Stimulated activated CD4-positive, alpha-beta T cell treated with anti-CD3 and anti-CD28 coated beads, Interleukin-12 subunit alpha, Interleukin-12 subunit beta, amount 100 ng/mL, for 24 hours (primary cell): ENCODE measurements around the gene CCDC8.
"Not testable (repeated sequence)": the region's sequence is repeated elsewhere in the genome, so short reads cannot be mapped to it uniquely, and the experiment has no call there.

Experiments used
- DNase-seq, 2 experiments: peaks; one replicate each; pipeline ENCODE4 v3.0.0-alpha.2; 2020; ENCODE audit warnings: low read depth in 2 of 2

CCDC8 gene

DNA sequence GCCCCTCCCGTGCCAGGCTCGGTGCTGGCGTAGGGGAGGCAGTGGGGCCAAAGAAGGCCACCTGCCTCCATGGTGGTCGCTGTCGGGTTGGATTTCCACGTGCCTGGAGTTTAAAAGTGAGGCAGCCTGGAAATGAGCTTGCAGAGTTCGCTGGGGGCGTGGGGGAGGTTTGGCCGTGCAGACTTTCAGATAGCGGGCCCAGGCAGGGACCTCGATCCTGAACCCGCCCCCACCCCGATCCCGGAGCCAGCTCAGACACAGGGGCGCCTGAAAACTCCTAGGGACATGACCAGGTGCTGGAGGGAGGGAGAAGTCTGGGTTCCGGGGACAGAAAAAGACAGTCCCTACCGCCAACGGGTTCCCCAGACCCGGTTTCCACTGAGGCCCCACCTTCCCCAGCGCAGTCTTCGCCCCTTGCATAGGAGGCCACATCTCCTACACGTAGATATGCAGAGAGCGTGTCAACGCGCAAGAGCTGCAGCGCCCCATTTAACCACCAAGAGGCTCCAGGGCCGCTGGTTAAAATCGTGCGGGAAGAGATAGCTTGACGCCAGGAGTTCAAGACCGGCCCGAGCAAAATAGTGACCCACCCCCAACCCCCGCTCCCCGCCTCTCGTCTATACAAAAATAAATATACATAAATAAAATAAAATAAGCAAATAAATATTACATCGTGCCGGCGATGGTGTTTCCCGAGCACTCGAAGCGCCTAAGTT is 8.5 kb downstream of the CCDC8 start:
- DNase-seq, result no peak

- DNase-seq, result no peak
Measured at GRCh38 chr19:46404055-46404752, 9.2 kb downstream of the CCDC8 start.

DNA sequence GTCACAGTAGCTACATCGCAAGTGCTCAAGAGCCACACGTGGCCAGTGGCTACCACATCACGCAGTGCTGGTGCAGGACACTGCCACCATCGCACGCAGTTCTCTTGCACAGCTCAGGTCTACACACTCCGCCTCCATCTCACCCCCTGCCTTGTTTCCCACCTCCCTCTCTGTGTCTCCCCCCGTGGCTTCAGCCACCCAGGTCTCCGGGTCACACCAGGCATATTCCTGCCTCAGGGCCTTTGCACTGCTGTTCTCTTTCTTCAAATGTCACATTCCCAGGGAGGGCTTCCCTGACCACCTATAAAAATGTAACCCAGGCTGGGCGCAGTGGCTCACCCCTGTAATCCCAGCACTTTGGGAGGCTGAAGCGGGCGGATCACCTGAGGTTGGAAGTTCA is 10.6 kb downstream of the CCDC8 start:
- DNase-seq, result no peak

DNA sequence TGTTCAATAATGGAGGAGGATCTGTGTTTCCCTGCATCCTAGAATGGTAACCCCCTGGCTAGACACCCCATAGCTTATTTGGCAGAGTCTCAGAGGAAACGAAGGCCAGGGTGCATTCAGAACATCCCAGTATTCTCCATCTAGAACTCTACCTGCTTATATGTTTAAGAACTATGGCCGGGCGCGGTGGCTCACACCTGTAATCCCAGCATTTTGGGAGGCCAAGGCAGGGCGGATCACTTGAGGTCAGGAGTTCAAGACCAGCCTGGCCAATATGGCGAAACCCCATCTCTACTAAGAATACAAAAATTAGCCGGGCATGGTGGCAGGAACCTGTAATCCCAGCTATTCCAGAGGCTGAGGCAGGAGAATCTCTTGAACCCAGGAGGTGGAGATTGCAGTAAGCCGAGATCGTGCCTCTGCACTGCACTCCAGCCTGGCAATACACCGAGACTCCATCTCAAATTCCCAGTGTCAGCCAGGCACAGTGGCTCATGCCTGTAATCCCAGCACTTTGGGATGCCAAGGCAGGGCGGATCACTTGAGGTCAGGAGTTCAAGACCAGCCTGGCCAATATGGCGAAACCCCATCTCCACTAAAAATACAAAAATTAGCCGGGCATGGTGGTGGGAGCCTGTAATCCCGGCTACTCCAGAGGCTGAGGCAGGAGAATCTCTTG is 15.4 kb downstream of the CCDC8 start:
- DNase-seq, result not testable (repeated sequence)

GRCh38 chr19:46394402-46394797 is 19.0 kb downstream of the CCDC8 start:
- no peak for DNase-seq

GRCh38 chr19:46393456-46394401 is 19.6 kb downstream of the CCDC8 start:
- no peak for DNase-seq

DNA sequence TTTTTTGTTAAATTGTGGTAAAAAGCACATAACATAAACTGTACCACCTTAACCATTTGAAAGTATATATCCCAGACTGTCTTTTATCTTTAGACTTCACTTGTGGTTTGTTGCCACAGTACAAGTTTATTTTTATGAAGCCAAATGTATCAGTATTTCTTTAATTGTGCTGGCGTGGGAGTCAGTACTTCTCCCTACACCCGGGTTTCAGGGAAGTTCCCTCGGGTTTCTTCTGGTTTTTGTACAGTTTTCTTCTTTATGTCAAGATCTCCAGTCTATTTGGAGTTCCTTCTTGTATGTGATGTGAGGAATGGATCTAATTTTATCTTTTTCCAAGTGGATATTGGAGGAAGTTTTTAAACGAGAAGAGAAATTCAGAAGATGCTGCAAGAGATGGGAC is 20.5 kb downstream of the CCDC8 start:
- DNase-seq, result no peak

DNA sequence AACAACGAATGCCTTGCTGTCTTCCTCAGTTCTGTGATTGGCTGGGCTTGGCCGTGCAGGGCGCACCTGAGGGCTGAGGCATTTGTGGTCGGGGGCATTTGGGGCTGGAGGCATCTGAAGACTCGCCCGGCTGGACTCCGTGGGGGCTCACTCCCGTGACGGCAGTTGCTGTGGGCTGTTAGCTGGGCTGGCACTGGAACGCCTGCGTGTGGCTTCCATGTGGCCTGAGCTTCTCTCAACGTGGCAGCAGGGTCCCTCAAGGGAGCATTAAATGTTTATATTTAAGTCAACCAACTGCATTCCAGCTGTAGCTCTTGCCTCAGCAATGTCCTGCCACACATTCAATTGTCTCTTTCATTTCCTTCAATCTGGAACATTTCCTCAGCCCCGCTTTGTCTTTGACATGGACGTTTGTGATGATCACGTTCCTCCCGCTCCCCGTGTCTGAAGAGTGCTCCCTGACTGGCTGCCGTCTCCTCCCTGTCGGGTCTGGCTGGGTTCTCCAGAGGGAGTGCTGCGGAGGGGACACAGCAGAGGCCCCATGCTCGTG is 21.0 kb downstream of the CCDC8 start:
- DNase-seq, result no peak

- DNase-seq, result no peak
Measured at GRCh38 chr19:46391296-46392251, 21.8 kb downstream of the CCDC8 start.

- DNase-seq, result no peak
Measured at GRCh38 chr19:46390866-46391265, 22.5 kb downstream of the CCDC8 start.

DNA sequence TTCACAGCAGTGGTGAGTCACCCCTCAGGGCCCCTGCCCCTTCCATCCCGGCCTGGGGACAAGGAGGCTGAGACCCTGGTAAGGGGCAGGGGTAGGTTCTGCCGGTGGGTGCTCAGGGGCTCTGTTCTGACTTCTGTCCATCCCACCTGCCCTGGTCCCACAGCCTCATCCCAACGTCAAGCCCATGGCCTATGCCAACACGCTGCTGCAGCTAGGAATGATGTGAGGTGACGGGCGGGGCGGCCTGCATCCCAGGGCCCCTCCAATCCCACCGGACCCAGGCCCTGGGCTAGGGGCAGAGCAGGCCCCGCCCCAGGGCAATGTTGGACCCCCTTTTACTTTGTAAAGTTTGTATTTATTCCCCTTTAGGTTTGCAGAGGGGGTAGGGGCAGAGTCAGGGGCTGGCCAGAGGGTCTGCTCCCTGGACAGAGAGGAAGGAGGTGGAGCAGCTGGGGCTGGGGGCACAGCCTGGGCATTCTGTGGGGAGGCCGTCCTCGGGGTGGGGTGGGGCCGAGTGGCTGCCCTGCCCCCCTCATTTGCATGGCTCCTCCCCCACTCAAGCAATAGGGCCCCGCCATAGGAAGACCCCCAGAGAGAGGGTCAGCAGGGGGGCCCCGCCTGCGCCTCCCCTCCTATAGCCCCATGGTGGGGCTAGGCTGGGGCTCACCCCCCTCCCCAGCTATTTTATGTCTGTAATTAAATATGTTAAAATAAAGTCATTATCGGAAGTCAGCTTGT is 23.1 kb downstream of the CCDC8 start:
- DNase-seq, result no peak

DNA sequence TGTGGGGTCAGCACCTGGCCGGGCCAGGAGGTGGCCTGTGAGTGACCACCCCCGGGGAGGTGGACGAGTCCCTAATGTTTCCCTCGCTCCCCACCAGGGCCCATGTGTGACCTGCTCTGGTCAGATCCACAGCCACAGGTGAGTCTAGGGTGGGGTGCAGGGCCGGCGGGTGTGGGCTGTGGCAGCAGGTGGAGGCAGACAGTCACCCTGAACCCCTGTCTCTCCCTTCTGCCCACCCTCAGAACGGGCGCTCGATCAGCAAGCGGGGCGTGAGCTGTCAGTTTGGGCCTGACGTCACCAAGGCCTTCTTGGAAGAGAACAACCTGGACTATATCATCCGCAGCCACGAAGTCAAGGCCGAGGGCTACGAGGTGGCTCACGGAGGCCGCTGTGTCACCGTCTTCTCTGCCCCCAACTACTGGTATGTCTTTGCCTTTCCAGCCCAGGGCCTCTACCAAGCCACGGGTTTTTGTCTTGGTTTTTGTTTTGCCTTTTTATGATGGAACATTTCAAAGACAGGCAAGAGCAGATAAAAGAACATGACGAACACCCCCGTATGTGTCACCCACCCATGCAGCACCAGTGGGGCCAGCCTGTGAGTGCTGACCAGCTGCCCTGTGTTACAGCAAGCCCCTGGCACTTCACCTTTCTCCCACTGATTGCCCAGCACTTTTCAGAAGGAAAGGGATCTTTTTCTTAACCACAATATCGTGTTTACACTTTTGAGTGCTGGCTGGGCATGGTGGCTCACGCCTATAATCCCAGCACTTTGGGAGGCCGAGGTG is 24.9 kb downstream of the CCDC8 start:
- DNase-seq, result no peak

DNA sequence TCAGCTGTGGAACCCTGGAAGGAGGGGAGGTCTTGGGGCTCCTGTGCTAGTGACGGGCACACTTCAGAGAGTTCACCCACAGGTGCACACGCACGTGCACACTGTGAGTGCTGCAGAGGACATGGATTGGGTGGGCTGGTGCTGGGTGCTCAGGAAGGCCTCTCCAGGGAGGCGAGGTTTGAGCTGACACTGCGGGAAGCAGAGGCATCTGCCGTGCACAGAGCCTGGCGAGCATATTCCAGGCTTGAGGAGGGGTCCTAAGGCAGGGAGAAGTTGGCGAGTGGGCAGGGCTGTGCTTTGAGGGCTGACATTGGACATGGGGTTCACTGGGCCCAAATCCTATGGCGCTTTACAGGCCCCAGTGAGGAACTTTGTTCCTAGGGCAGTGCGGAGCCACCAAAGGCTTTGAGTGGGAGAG is 25.6 kb downstream of the CCDC8 start:
- DNase-seq, result no peak

DNA sequence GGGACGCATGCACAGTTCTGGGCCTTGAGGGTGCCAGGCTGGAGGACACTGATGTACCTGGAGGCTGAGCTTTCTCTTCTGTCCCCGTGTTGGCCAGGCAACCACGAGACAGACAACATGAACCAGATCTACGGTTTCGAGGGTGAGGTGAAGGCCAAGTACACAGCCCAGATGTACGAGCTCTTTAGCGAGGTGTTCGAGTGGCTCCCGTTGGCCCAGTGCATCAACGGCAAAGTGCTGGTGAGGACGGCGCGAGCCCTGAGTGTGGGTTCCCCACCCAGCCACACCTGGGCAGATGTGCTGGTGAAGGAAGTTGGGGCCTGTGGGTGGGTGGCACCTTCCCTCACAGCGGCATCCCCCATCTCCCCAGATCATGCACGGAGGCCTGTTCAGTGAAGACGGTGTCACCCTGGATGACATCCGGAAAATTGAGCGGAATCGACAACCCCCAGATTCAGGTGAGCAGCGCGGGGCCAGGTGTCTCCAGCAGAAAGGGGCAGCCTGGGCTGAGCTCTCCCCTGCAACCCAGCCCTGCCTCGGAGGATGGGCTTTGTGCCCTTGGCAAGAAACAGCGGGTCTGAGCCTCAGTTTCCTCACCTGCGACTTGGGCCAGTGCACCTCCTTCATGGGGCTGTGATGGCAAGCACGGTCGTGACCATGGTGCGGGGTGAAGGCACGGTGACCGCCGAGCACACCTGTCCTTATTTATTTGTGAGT is 26.2 kb downstream of the CCDC8 start:
- DNase-seq, result no peak

DNA sequence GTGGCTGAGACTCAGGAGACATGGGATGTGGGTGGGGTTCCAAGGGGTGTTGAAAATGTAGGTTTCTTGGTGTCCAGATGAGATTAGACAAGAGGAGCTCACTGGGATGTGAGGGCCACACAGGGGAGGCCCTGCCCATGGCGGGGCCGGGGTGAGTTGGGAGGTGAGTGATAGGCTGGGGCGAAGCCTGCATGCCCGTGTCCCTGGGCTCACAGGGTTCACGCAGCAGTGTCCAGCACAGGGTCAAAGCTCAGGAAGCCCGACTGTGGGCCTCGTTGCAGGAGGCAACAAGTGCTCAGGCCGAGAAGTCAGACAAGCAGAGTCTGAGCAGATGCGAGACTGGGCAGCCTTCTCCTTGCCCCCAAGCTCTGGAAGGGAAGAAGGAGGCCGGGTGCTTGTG is 27.2 kb downstream of the CCDC8 start:
- DNase-seq, result no peak

GRCh38 chr19:46385636-46386035 is 27.7 kb downstream of the CCDC8 start:
- DNase-seq, result no peak

DNA sequence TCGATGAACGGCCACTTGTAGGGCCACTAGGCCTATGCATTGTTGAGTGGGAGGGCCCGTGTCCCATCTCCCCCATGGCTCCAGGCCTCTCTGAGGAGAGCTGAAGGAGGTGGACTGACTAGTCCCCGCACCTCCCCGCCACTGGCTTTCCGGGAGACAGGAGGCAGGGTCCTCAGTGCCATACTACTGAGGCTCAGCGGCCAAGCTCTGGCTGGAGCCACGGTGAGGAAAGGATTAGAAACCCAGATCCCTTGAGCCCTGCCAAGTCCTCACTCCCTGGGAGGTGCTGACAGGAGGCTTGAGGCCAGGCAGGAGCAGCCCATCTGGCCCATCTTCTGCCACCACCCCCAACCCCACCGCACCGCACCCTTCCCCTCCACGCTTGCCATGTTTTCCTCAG is 29.0 kb downstream of the CCDC8 start:
- no peak for DNase-seq

DNA sequence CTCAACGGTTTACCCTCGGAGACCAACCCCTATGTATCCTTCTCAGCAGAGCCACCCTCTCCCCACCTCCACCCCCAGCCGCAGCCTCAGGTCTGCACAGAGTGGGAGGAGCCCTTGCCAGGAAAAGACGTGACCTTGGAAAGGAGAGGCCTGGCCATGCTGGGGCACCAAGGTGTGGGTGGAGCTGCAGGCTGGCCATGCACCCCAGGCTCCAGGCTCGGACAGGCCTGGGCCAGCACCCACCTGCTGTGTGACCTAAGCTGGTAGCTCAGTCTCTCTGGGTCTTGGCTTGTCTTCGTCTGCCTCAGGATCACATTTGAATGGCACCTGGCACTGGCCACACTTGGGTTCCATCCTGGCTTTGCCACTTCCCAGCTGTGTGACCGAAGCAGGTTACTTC is 29.5 kb downstream of the CCDC8 start:
- no peak for DNase-seq
